HG02885 (cell line): Measurements from ENCODE around the gene SGCD.

Experiments used
- ATAC-seq: cut with Tn5 transposase; IDR thresholded peaks from one replicate; pipeline ENCODE4 v1.9.1; 2021; ENCODE audit warnings: mild to moderate bottlenecking; ENCODE audit not compliant: unreplicated experiment, poor library complexity

Gene SGCD

GRCh38 chr5:156446526-156446925 lies 119.6 kb downstream of the SGCD start:
- ATAC-seq, result no peak

- no peak for ATAC-seq
Measured at GRCh38 chr5:156450778-156451177, 123.8 kb downstream of the SGCD start.

GRCh38 chr5:156451505-156451904 lies 124.5 kb downstream of the SGCD start:
- ATAC-seq, result no peak

- no peak for ATAC-seq
Measured at GRCh38 chr5:156456857-156457256, 129.9 kb downstream of the SGCD start.

- no peak for ATAC-seq
Measured at GRCh38 chr5:156459812-156460385, 132.9 kb downstream of the SGCD start.

- ATAC-seq, result no peak
Measured at GRCh38 chr5:156460471-156460870, 133.5 kb downstream of the SGCD start.

GRCh38 chr5:156466871-156467270 lies 139.9 kb downstream of the SGCD start:
- ATAC-seq, result no peak

- ATAC-seq, result no peak
Measured at GRCh38 chr5:156469636-156470035, 142.7 kb downstream of the SGCD start.

GRCh38 chr5:156471893-156472292 lies 144.9 kb downstream of the SGCD start:
- ATAC-seq, result no peak

GRCh38 chr5:156473269-156473908 lies 146.4 kb downstream of the SGCD start:
- ATAC-seq, result no peak

- no peak for ATAC-seq
Measured at GRCh38 chr5:156474251-156474650, 147.3 kb downstream of the SGCD start.

- no peak for ATAC-seq
Measured at GRCh38 chr5:156475182-156476157, 148.5 kb downstream of the SGCD start.

GRCh38 chr5:156476158-156476551 lies 149.2 kb downstream of the SGCD start:
- no peak for ATAC-seq

- no peak for ATAC-seq
Measured at GRCh38 chr5:156476678-156477077, 149.7 kb downstream of the SGCD start.

GRCh38 chr5:156477196-156477595 lies 150.2 kb downstream of the SGCD start:
- no peak for ATAC-seq

- peak; percentile 50 for ATAC-seq
Measured at GRCh38 chr5:156479849-156480248, 152.9 kb downstream of the SGCD start.

GRCh38 chr5:156481741-156482140 lies 154.8 kb downstream of the SGCD start:
- no peak for ATAC-seq

- ATAC-seq, result no peak
Measured at GRCh38 chr5:156482818-156483217, 155.9 kb downstream of the SGCD start.

GRCh38 chr5:156486394-156487238 lies 159.7 kb downstream of the SGCD start:
- no peak for ATAC-seq

GRCh38 chr5:156491766-156492165 lies 164.8 kb downstream of the SGCD start:
- ATAC-seq, result no peak
